GM23338 (cell line): ENCODE measurements around the gene FANCC. TPM values are rescaled to one million over a fixed set of nuclear protein-coding genes. Genes with fewer than 3 reads are reported as not detected.

ENCODE experiments used
- ATAC-seq: fragments of 200-7000 bp; cut with Tn5 transposase; 3 replicates; pipeline ENCODE4 v1.9.1; 2020
- DNase-seq: peaks from one replicate; pipeline ENCODE4 v3.0.0-alpha.2; 2015; ENCODE audit warnings: low spot score
- H2AFZ ChIP-seq: fragments of 200-600 bp; sonication (generic); 2 replicates; pipeline ENCODE4 v1.8.0; 2016; ENCODE audit warnings: antibody characterized with exemption, mild to moderate bottlenecking, moderate library complexity
- H3F3A ChIP-seq: fragments of 200-600 bp; sonication (generic); replicated peaks from 2 replicates; pipeline ENCODE4 v1.8.0; 2017; ENCODE audit warnings: antibody characterized with exemption, mixed run types, low read depth
- H3K27ac ChIP-seq: fragments of 200-600 bp; sonication (generic); 2 replicates; pipeline ENCODE4 v1.6.1; 2016; ENCODE audit warnings: low read depth
- H3K27me3 ChIP-seq: fragments of 200-600 bp; sonication (generic); 2 replicates; pipeline ENCODE4 v1.8.0; 2016; ENCODE audit warnings: mild to moderate bottlenecking, mixed run types, moderate library complexity; ENCODE audit not compliant: insufficient read depth
- H3K36me3 ChIP-seq: fragments of 200-600 bp; sonication (generic); 2 replicates; pipeline ENCODE4 v1.8.0; 2016; ENCODE audit warnings: mild to moderate bottlenecking; ENCODE audit not compliant: insufficient read depth
- H3K4me1 ChIP-seq: fragments of 200-600 bp; sonication (generic); 2 replicates; pipeline ENCODE4 v1.8.0; 2016; ENCODE audit warnings: mild to moderate bottlenecking, moderate library complexity; ENCODE audit not compliant: insufficient read depth
- H3K4me2 ChIP-seq: fragments of 200-600 bp; sonication (generic); 2 replicates; pipeline ENCODE4 v1.7.1; 2017; ENCODE audit warnings: mixed run types
- H3K4me3 ChIP-seq: fragments of 200-600 bp; sonication (generic); 2 replicates; pipeline ENCODE4 v1.6.1; 2016; ENCODE audit warnings: mixed run types
- H3K79me2 ChIP-seq: fragments of 200-600 bp; sonication (generic); replicated peaks from 2 replicates; pipeline ENCODE4 v1.8.0; 2017; ENCODE audit warnings: mild to moderate bottlenecking; ENCODE audit not compliant: insufficient read depth
- H3K9me2 ChIP-seq: fragments of 200-600 bp; sonication (generic); 2 replicates; pipeline ENCODE4 v1.8.0; 2017; ENCODE audit not compliant: insufficient read depth
- H4K20me1 ChIP-seq: fragments of 200-600 bp; sonication (generic); replicated peaks from 2 replicates; pipeline ENCODE4 v1.8.0; 2017; ENCODE audit warnings: mild to moderate bottlenecking; ENCODE audit not compliant: insufficient read depth
- H3K27ac Mint-ChIP-seq: 2 replicates; pipeline ENCODE4 v1.8.0; 2020; ENCODE audit warnings: inconsistent platforms, mild to moderate bottlenecking, moderate library complexity, mixed read lengths
- H3K27me3 Mint-ChIP-seq: 3 replicates; pipeline ENCODE4 v1.8.0; 2022; ENCODE audit warnings: low read depth, mild to moderate bottlenecking, moderate library complexity, mixed read lengths, inconsistent platforms; ENCODE audit not compliant: insufficient read depth, poor library complexity
- H3K36me3 Mint-ChIP-seq: 3 replicates; pipeline ENCODE4 v1.8.0; 2021; ENCODE audit warnings: low read depth, mild to moderate bottlenecking, inconsistent platforms, moderate library complexity, mixed read lengths
- H3K4me1 Mint-ChIP-seq: 3 replicates; pipeline ENCODE4 v1.8.0; 2020; ENCODE audit warnings: mild to moderate bottlenecking, inconsistent platforms, mixed read lengths
- H3K4me3 Mint-ChIP-seq: 3 replicates; pipeline ENCODE4 v1.8.0; 2021; ENCODE audit warnings: moderate library complexity, mild to moderate bottlenecking, inconsistent platforms, mixed read lengths
- H3K9me3 Mint-ChIP-seq: 3 replicates; pipeline ENCODE4 v1.8.0; 2020; ENCODE audit warnings: moderate library complexity, mild to moderate bottlenecking, inconsistent platforms, mixed read lengths
- JUNB ChIP-seq: IDR thresholded peaks from one replicate; pipeline ENCODE4 v1.6.1; 2016; ENCODE audit warnings: antibody characterized with exemption; ENCODE audit not compliant: unreplicated experiment
- NANOG ChIP-seq: IDR thresholded peaks from 2 replicates; pipeline ENCODE4 v1.6.1; 2016; ENCODE audit warnings: antibody characterized with exemption, borderline replicate concordance
- STAT1 ChIP-seq: IDR thresholded peaks from one replicate; pipeline ENCODE4 v1.6.1; 2016; ENCODE audit warnings: antibody characterized with exemption; ENCODE audit not compliant: unreplicated experiment
- ZNF114 ChIP-seq: fragments of 250-450 bp; sonication (Bioruptor Pico); IDR thresholded peaks from 2 replicates; pipeline ENCODE4 v1.5.0; 2020; ENCODE audit warnings: mild to moderate bottlenecking, moderate library complexity
- polyA plus RNA-seq: library from polyadenylated mRNA; unstranded; fragments of >200 nt; fragmentation: Nextera tagmentation; extraction: Ambion mirVana; gene quantifications from 2 replicates; pipeline ENCODE4 v1.2.1, GENCODE V29; 2016
- total RNA-seq: library from RNA; depleted of rRNA; stranded (reverse); fragments of >200 nt; shearing (Covaris generic); gene quantifications from 2 replicates; pipeline ENCODE4 v1.2.3, GENCODE V29; 2014
- TF ChIP-seq, protein P1 (sequence below): fragments of 250-450 bp; sonication (Bioruptor Pico); IDR thresholded peaks from 2 replicates; pipeline ENCODE4 v1.5.0; 2020; ENCODE audit warnings: mild to moderate bottlenecking, moderate library complexity

The FANCC gene
- total and polyA plus RNA-seq, 2 experiments from 2014 or later = 7.8 to 18.1 TPM

GRCh38 chr9:95095641-95096355 is 221.7 kb downstream of the FANCC start:
- H3K4me3 Mint-ChIP-seq = no peak overlapping the region
- Histone ChIP-seq H3K36me3 (no peaks in the 10 kb centered on the region), H3K4me1 (no peaks in the 10 kb centered on the region), H3K27me3 (no peaks in the 10 kb centered on the region), H3K79me2 (no peaks in the 10 kb centered on the region), H3K9me2 (no peaks in the 10 kb centered on the region), H3K4me3 (no peak overlapping the region), H3F3A (no peaks in the 10 kb centered on the region), H2AFZ (no peak overlapping the region), H4K20me1 (no peaks in the 10 kb centered on the region), H3K4me2 (no peak overlapping the region), H3K27ac (no peak overlapping the region)
- peaks cover 9% of the 10 kb centered on the region for H3K27me3 Mint-ChIP-seq
- TF ChIP-seq STAT1 (no peak), JUNB (no peak)
- TF ChIP-seq, protein P1, sequence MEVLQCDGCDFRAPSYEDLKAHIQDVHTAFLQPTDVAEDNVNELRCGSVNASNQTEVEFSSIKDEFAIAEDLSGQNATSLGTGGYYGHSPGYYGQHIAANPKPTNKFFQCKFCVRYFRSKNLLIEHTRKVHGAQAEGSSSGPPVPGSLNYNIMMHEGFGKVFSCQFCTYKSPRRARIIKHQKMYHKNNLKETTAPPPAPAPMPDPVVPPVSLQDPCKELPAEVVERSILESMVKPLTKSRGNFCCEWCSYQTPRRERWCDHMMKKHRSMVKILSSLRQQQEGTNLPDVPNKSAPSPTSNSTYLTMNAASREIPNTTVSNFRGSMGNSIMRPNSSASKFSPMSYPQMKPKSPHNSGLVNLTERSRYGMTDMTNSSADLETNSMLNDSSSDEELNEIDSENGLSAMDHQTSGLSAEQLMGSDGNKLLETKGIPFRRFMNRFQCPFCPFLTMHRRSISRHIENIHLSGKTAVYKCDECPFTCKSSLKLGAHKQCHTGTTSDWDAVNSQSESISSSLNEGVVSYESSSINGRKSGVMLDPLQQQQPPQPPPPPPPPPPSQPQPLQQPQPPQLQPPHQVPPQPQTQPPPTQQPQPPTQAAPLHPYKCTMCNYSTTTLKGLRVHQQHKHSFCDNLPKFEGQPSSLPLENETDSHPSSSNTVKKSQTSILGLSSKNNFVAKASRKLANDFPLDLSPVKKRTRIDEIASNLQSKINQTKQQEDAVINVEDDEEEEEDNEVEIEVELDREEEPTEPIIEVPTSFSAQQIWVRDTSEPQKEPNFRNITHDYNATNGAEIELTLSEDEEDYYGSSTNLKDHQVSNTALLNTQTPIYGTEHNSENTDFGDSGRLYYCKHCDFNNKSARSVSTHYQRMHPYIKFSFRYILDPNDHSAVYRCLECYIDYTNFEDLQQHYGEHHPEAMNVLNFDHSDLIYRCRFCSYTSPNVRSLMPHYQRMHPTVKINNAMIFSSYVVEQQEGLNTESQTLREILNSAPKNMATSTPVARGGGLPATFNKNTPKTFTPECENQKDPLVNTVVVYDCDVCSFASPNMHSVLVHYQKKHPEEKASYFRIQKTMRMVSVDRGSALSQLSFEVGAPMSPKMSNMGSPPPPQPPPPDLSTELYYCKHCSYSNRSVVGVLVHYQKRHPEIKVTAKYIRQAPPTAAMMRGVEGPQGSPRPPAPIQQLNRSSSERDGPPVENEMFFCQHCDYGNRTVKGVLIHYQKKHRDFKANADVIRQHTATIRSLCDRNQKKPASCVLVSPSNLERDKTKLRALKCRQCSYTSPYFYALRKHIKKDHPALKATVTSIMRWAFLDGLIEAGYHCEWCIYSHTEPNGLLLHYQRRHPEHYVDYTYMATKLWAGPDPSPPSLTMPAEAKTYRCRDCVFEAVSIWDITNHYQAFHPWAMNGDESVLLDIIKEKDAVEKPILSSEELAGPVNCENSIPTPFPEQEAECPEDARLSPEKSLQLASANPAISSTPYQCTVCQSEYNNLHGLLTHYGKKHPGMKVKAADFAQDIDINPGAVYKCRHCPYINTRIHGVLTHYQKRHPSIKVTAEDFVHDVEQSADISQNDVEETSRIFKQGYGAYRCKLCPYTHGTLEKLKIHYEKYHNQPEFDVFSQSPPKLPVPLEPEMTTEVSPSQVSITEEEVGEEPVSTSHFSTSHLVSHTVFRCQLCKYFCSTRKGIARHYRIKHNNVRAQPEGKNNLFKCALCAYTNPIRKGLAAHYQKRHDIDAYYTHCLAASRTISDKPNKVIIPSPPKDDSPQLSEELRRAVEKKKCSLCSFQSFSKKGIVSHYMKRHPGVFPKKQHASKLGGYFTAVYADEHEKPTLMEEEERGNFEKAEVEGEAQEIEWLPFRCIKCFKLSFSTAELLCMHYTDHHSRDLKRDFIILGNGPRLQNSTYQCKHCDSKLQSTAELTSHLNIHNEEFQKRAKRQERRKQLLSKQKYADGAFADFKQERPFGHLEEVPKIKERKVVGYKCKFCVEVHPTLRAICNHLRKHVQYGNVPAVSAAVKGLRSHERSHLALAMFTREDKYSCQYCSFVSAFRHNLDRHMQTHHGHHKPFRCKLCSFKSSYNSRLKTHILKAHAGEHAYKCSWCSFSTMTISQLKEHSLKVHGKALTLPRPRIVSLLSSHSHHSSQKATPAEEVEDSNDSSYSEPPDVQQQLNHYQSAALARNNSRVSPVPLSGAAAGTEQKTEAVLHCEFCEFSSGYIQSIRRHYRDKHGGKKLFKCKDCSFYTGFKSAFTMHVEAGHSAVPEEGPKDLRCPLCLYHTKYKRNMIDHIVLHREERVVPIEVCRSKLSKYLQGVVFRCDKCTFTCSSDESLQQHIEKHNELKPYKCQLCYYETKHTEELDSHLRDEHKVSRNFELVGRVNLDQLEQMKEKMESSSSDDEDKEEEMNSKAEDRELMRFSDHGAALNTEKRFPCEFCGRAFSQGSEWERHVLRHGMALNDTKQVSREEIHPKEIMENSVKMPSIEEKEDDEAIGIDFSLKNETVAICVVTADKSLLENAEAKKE (CRISPR knock-in tag) = no peak
- ATAC-seq (no peak), DNase-seq (no peak)
- peaks cover 3% of the 10 kb centered on the region; the same call in 2 of the 3 replicates for H3K36me3 Mint-ChIP-seq
- H3K4me1 Mint-ChIP-seq = peaks cover 40% of the 10 kb centered on the region
- no peaks in the 10 kb centered on the region for H3K9me3 Mint-ChIP-seq
- H3K27ac Mint-ChIP-seq = no peak overlapping the region

DNA sequence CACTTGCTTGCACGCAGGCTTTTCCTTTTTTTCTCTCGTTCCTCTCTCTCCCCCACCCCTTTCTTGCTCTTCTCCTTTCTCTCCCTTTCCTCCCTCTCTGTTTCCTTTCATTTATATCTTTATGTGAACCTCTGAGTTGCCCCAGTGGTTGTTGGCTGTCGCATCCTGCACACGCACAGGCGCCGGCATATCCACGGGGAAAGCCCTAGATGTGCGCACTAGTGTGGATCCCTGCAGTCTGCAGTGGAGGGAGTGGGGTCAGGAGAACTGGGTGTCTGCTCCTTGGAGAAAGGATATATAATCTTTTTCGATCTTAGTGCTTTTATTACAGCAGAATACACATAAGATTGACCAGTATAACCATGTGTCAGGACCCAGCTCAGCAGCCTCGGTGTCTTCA is 223.5 kb downstream of the FANCC start:
- Histone ChIP-seq H3K9me2 (no peaks in the 10 kb centered on the region), H3K4me3 (no peak overlapping the region), H3K79me2 (no peaks in the 10 kb centered on the region), H3K4me2 (no peak overlapping the region), H3F3A (no peaks in the 10 kb centered on the region), H3K4me1 (no peaks in the 10 kb centered on the region), H3K27ac (no peak overlapping the region), H2AFZ (no peak overlapping the region), H4K20me1 (no peaks in the 10 kb centered on the region), H3K27me3 (no peaks in the 10 kb centered on the region), H3K36me3 (no peaks in the 10 kb centered on the region)
- Mint-ChIP-seq H3K4me1 (peaks cover 46% of the 10 kb centered on the region), H3K9me3 (no peaks in the 10 kb centered on the region), H3K36me3 (peaks cover 3% of the 10 kb centered on the region; the same call in 2 of the 3 replicates), H3K27me3 (peaks cover 9% of the 10 kb centered on the region), H3K4me3 (no peak overlapping the region), H3K27ac (no peak overlapping the region)
- DNase-seq = no peak
- no peak for ATAC-seq
- TF ChIP-seq ZNF114 (CRISPR knock-in tag) (no peak), JUNB (no peak), NANOG (no peak)
